SK-N-SH (cell line): ENCODE data around the gene GDPD4. TPM values are rescaled to one million over a fixed set of nuclear protein-coding genes. Genes with fewer than 3 reads are reported as not detected.

Experiments
- CTCF ChIA-PET: fragments of 300-600, 350-600 bp; formaldehyde crosslinking; extraction: SDS; loops from one replicate; lab custom pipeline; 2021; lab: Yijun Ruan, JAX
- POLR2A ChIA-PET: fragments of 350-600 bp; sonication (Branson Sonifier 250); formaldehyde crosslinking; extraction: SDS; loops from one replicate; lab custom pipeline; 2020; ENCODE audit warnings: antibody characterized with exemption, inconsistent platforms; lab: Yijun Ruan, JAX
- DNase-seq: peaks from one replicate; pipeline ENCODE4 v3.0.0; 2012
- H2AFZ ChIP-seq: fragments of 200-600 bp; sonication (generic); 2 replicates; pipeline ENCODE4 v1.8.1; 2016; ENCODE audit warnings: antibody characterized with exemption, mild to moderate bottlenecking, low read depth
- H3F3A ChIP-seq: fragments of 200-600 bp; sonication (generic); replicated peaks from 2 replicates; pipeline ENCODE3; 2016; ENCODE audit warnings: antibody characterized with exemption, mild to moderate bottlenecking; ENCODE audit not compliant: insufficient read depth
- H3K27ac ChIP-seq, 2 experiments: fragments of 200-500 bp in 1 of 2; fragments of 200-600 bp in 1 of 2; sonication (Bioruptor generic) in 1 of 2; sonication (generic), shearing (Covaris generic) in 1 of 2; 2 replicates each; pipeline versions ENCODE4 v1.5.1 to v1.6.1; 2014 to 2016; ENCODE audit warnings: low read depth in 2 of 2, inconsistent platforms in 1 of 2, low read length in 1 of 2, mild to moderate bottlenecking in 1 of 2, mixed read lengths in 1 of 2
- H3K27me3 ChIP-seq: fragments of 200-600 bp; sonication (generic), shearing (Covaris generic); 2 replicates; pipeline ENCODE4 v1.6.1; 2016; ENCODE audit warnings: mixed run types; ENCODE audit not compliant: insufficient read depth
- H3K36me3 ChIP-seq, 2 experiments: fragments of 200-500 bp in 1 of 2; fragments of 200-600 bp in 1 of 2; sonication (Bioruptor generic) in 1 of 2; sonication (generic) in 1 of 2; replicated peaks in 1 of 2; 2 replicates each; pipeline versions ENCODE3 to v1.5.1; 2014 to 2016; ENCODE audit warnings: low read length in 1 of 2, mild to moderate bottlenecking in 1 of 2; ENCODE audit not compliant: insufficient read depth in 2 of 2, control insufficient read depth in 1 of 2
- H3K4me1 ChIP-seq, 2 experiments: fragments of 200-500 bp in 1 of 2; fragments of 200-600 bp in 1 of 2; sonication (Bioruptor generic) in 1 of 2; sonication (generic), shearing (Covaris generic) in 1 of 2; 2 replicates each; pipeline versions ENCODE4 v1.5.1 to v1.6.1; 2014 to 2016; ENCODE audit warnings: low read depth in 1 of 2, low read length in 1 of 2, mixed run types in 1 of 2; ENCODE audit not compliant: insufficient read depth in 2 of 2, control insufficient read depth in 1 of 2
- H3K4me2 ChIP-seq: fragments of 200-600 bp; sonication (generic), shearing (Covaris generic); 2 replicates; pipeline ENCODE4 v1.6.1; 2017; ENCODE audit warnings: mixed run types
- H3K4me3 ChIP-seq, 2 experiments: fragments of 200-500 bp in 1 of 2; fragments of 200-600 bp in 1 of 2; sonication (Bioruptor generic) in 1 of 2; sonication (generic), shearing (Covaris generic) in 1 of 2; 2 replicates each; pipeline versions ENCODE4 v1.5.1 to v1.8.1; 2014 to 2016; ENCODE audit warnings: low read depth in 2 of 2, inconsistent platforms in 1 of 2, low read length in 1 of 2, mild to moderate bottlenecking in 1 of 2, mixed read lengths in 1 of 2, moderate library complexity in 1 of 2
- H3K79me2 ChIP-seq: fragments of 200-600 bp; sonication (generic); 2 replicates; pipeline ENCODE4 v1.8.1; 2017; ENCODE audit warnings: mild to moderate bottlenecking; ENCODE audit not compliant: insufficient read depth
- H3K9ac ChIP-seq: fragments of 200-600 bp; sonication (generic); 2 replicates; pipeline ENCODE4 v1.6.1; 2017; ENCODE audit warnings: mixed run types
- H3K9me2 ChIP-seq: fragments of 200-600 bp; sonication (generic); 2 replicates; pipeline ENCODE4 v1.6.1; 2017; ENCODE audit warnings: mixed run types
- H3K9me3 ChIP-seq: fragments of 200-600 bp; sonication (generic); 2 replicates; pipeline ENCODE4 v1.6.1; 2017; ENCODE audit warnings: mixed run types, mild to moderate bottlenecking, moderate library complexity
- H4K20me1 ChIP-seq: fragments of 200-600 bp; sonication (generic); 2 replicates; pipeline ENCODE4 v1.6.1; 2017; ENCODE audit warnings: mild to moderate bottlenecking, mixed run types; ENCODE audit not compliant: insufficient read depth
- EP300 ChIP-seq, 2 experiments: IDR thresholded peaks; 2 replicates each; pipeline versions ENCODE4 v1.4.0 to v1.6.1; 2012; ENCODE audit warnings: borderline replicate concordance in 1 of 2, low read depth in 1 of 2, low read length in 1 of 2
- FOSL2 ChIP-seq: IDR thresholded peaks from 2 replicates; pipeline ENCODE4 v1.4.0; 2012; ENCODE audit warnings: low read depth, mild to moderate bottlenecking, moderate library complexity, borderline replicate concordance
- GABPA ChIP-seq: IDR thresholded peaks from 2 replicates; pipeline ENCODE4 v1.4.0; 2012; ENCODE audit warnings: low read depth, mild to moderate bottlenecking
- MAX ChIP-seq: IDR thresholded peaks from 2 replicates; pipeline ENCODE4 v1.4.0; 2012; ENCODE audit warnings: low read depth
- NFIC ChIP-seq: IDR thresholded peaks from 2 replicates; pipeline ENCODE4 v1.4.0; 2012; ENCODE audit warnings: borderline replicate concordance
- RAD21 ChIP-seq: IDR thresholded peaks from 2 replicates; pipeline ENCODE4 v1.6.1; 2012; ENCODE audit warnings: mild to moderate bottlenecking, low read length
- REST ChIP-seq: IDR thresholded peaks from 2 replicates; pipeline ENCODE4 v1.6.1; 2012; ENCODE audit warnings: mild to moderate bottlenecking, low read depth, low read length, moderate library complexity
- TCF12 ChIP-seq: IDR thresholded peaks from 2 replicates; pipeline ENCODE4 v1.4.0; 2012
- USF1 ChIP-seq: IDR thresholded peaks from 2 replicates; pipeline ENCODE4 v1.4.0; 2012; ENCODE audit warnings: low read depth, borderline replicate concordance
- ZBTB33 ChIP-seq: IDR thresholded peaks from 2 replicates; pipeline ENCODE4 v1.4.0; 2012; ENCODE audit warnings: low read depth, borderline replicate concordance
- WGBS: methylation state at CpG from one replicate; pipeline ENCODE4 v1.1.6; 2017; ENCODE audit warnings: low lambda C conversion rate; 5-methylcytosine and 5-hydroxymethylcytosine counted together
- polyA plus RNA-seq, 3 experiments: library from polyadenylated mRNA; depleted of rRNA; stranded (reverse); fragments of >200 nt; gene quantifications; 2 replicates each; pipeline ENCODE4 v1.2.3, GENCODE V29; 2012

The GDPD4 gene
- polyA plus RNA-seq, 1 of the 3 experiments (the other 2 are of a cell fraction) = not detected

- H3K27me3 ChIP-seq = no peaks in the 10 kb centered on the region
- no peak for TF ChIP-seq GABPA
- TF ChIP-seq, all 33 proteins: peak for 0
- Histone ChIP-seq H3K27ac (no peak overlapping the region), H3K9me3 (no peaks in the 10 kb centered on the region), H2AFZ (no peak overlapping the region), H3K9ac (no peak overlapping the region), H3K79me2 (no peaks in the 10 kb centered on the region), H4K20me1 (no peaks in the 10 kb centered on the region), H3K4me2 (no peak overlapping the region), H3K4me1 (no peaks in the 10 kb centered on the region), H3K9me2 (no peaks in the 10 kb centered on the region), H3K36me3 (no peaks in the 10 kb centered on the region), H3F3A (no peaks in the 10 kb centered on the region), H3K4me3 (no peak overlapping the region)
- no peak for DNase-seq
- WGBS = 64% methylated on average over 10 of the region's 16 CpGs
- POLR2A ChIA-PET = no interaction called here
- CTCF ChIA-PET = interaction anchor here (0.6 to 4.3 kb wide), 25 partner anchors 9 to 424 kb away, joined by 3 to 52 read pairs (median 5); partner anchors contain the start of gene MYO7A
Observed at GRCh38 chr11:77195071-77195755, 106.3 kb downstream of the GDPD4 start.

- no peaks in the 10 kb centered on the region for H4K20me1 ChIP-seq
- no peak overlapping the region for H3K9ac ChIP-seq
- no peak for TF ChIP-seq RAD21
- H3K9me3 ChIP-seq = no peaks in the 10 kb centered on the region
- no peak for DNase-seq
- H3K36me3 ChIP-seq = no peaks in the 10 kb centered on the region
- H3K79me2 ChIP-seq = no peaks in the 10 kb centered on the region
- H3F3A ChIP-seq = no peaks in the 10 kb centered on the region
- H3K4me1 ChIP-seq = no peaks in the 10 kb centered on the region
- no peak overlapping the region for H2AFZ ChIP-seq
- H3K27me3 ChIP-seq = no peaks in the 10 kb centered on the region
- ChIA-PET POLR2A (no interaction called here), CTCF (interaction anchor here (0.8 to 4.3 kb wide), 13 partner anchors 19 to 425 kb away, joined by 3 to 52 read pairs (median 6); partner anchors contain the start of gene MYO7A)
- no peaks in the 10 kb centered on the region for H3K9me2 ChIP-seq
- H3K27ac ChIP-seq = no peak overlapping the region
- no peak overlapping the region for H3K4me2 ChIP-seq
- WGBS = 70% methylated on average over 11 of the region's 15 CpGs
- no peak overlapping the region for H3K4me3 ChIP-seq
Observed at GRCh38 chr11:77193911-77194830, 107.3 kb downstream of the GDPD4 start.

- POLR2A ChIA-PET = no interaction called here
- H3K9me3 ChIP-seq = no peaks in the 10 kb centered on the region
- no peak overlapping the region for H3K9ac ChIP-seq
- no peaks in the 10 kb centered on the region for H3K79me2 ChIP-seq
- no peak overlapping the region for H2AFZ ChIP-seq
- DNase-seq = no peak
- no peaks in the 10 kb centered on the region for H3K27me3 ChIP-seq
- no peaks in the 10 kb centered on the region for H3K4me1 ChIP-seq
- no peaks in the 10 kb centered on the region for H3K36me3 ChIP-seq
- no peak overlapping the region for H3K27ac ChIP-seq
- CTCF ChIA-PET = interaction anchor here (0.7 to 3.9 kb wide), 6 partner anchors 60 to 355 kb away, joined by 3 to 52 read pairs (median 3); no protein-coding TSS in a partner anchor
- H3K4me3 ChIP-seq = no peak overlapping the region
- H3K4me2 ChIP-seq = no peak overlapping the region
- no peaks in the 10 kb centered on the region for H3K9me2 ChIP-seq
- H4K20me1 ChIP-seq = no peaks in the 10 kb centered on the region
- H3F3A ChIP-seq = no peaks in the 10 kb centered on the region
- no peak for TF ChIP-seq MAX
- no peak for TF ChIP-seq NFIC
- no peak for TF ChIP-seq TCF12
- no peak for TF ChIP-seq FOSL2
- no peak for TF ChIP-seq ZBTB33
- TF ChIP-seq USF1 = no peak
- no peak for TF ChIP-seq REST
- no peak for TF ChIP-seq EP300 (IDR thresholded peaks at IDR 0.05; ENCODE audit: borderline replicate concordance in 1 of 2, low read depth in 1 of 2, low read length in 1 of 2)
Observed at GRCh38 chr11:77193167-77193566, 108.3 kb downstream of the GDPD4 start.
